GM21619 (cell line): ENCODE data around the gene OFD1.

Experiments used
- ATAC-seq: cut with Tn5 transposase; IDR thresholded peaks from one replicate; pipeline ENCODE4 v1.9.1; 2021; ENCODE audit not compliant: unreplicated experiment

OFD1 gene, protein sequence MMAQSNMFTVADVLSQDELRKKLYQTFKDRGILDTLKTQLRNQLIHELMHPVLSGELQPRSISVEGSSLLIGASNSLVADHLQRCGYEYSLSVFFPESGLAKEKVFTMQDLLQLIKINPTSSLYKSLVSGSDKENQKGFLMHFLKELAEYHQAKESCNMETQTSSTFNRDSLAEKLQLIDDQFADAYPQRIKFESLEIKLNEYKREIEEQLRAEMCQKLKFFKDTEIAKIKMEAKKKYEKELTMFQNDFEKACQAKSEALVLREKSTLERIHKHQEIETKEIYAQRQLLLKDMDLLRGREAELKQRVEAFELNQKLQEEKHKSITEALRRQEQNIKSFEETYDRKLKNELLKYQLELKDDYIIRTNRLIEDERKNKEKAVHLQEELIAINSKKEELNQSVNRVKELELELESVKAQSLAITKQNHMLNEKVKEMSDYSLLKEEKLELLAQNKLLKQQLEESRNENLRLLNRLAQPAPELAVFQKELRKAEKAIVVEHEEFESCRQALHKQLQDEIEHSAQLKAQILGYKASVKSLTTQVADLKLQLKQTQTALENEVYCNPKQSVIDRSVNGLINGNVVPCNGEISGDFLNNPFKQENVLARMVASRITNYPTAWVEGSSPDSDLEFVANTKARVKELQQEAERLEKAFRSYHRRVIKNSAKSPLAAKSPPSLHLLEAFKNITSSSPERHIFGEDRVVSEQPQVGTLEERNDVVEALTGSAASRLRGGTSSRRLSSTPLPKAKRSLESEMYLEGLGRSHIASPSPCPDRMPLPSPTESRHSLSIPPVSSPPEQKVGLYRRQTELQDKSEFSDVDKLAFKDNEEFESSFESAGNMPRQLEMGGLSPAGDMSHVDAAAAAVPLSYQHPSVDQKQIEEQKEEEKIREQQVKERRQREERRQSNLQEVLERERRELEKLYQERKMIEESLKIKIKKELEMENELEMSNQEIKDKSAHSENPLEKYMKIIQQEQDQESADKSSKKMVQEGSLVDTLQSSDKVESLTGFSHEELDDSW

DNA sequence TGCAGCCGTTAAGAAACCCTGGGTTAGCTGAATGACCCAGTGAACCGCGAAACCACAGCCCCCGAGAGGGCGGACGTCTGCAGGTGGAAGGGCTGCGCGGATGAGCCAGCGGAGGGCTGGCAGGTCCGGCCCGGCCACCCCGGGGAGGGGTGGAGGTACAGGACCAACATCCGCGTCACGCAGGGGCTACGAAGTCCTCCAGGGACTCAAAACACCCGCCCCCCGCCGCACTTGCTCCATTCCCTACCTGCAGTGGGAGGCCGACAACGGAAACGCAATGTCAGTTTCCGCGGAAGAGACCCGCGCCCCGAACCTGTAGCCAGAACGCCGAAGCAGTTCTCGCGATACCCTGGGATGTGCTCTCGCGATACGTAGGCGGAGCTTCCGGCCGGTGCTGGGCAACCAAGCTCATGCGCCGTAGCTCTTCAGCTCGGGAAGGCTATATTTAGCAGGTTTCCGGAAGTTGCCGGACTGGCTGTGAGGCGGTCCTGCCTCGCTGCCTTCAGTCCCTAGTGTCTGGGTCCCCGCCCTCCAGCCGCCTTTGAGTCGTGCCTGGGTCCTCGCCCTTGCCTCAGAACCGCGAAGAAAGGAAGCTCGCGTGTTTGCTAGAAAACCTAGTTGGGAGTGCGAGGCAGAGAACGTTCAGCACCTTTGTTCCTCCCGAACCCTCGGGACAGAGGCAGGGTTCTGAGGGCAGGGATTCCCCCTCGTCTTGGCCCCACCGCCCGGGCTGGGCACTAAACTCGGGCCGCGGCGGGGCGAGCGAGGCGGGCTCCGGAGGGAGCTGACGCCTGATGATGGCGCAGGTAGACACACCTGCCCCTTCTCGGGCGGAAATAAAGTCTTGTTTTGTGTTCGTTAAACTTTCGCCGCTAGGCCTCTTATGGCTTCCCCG lies at the start of gene OFD1, which contains the start of gene TRAPPC2:
Gene OFD1, plus strand, starts transcription at position 471 of the 895 bp plus-strand sequence. Its CDS starts 324 bp downstream, at position 795.
Gene TRAPPC2, minus strand, starts transcription at position 343 of the 895 bp plus-strand sequence. CDS start 14,657 bp downstream, outside the sequence.
- peak; percentile 90 for ATAC-seq

DNA sequence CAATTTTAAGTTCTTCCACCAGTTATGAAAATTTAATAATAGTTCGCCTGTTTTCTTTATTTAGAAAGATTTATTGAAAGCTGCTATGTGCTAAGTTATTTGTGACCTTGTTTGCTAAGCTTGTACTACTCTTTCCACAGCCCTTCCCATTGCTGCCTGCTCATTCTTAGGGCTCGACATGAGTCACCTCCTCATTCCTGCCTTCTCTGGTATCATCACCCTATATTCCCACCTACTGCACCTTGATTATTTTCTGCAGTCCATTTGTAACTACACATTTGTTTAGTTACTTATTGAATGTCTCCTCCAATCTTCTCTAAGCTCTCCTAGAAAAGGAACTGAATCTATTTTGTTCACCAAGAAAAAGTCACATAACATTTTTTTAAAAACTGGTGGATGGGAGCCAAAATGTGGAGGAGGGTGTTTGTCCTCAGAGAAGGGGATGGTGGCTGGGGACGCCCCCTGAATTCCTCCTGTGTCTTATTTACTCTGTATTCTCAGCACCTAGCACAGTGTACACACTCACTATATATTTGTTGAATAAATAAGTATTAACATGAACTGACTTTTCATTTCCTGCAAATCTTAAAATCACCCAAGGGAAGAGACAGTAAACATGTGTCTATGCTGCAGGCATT lies 49.3 kb upstream of the OFD1 start:
- ATAC-seq: no peak

DNA sequence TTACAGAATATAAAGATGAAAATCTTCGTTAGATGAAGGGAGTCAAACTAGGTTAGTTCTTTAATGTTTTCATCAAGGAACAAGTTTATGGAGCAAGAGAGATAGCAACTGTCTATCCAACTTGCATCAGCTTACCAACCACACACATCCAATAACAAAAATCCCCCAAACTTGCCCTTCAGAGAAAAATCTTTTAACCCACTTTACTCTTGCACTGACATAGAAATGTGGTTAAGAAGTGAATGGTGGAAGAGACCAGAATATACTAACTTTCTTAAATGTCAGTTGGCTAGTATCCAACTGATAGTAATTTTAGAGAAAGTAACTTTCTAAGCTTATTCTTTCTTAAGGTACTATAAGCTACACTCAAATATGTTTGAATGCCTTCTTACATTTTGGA lies 47.3 kb upstream of the OFD1 start:
- ATAC-seq: no peak

DNA sequence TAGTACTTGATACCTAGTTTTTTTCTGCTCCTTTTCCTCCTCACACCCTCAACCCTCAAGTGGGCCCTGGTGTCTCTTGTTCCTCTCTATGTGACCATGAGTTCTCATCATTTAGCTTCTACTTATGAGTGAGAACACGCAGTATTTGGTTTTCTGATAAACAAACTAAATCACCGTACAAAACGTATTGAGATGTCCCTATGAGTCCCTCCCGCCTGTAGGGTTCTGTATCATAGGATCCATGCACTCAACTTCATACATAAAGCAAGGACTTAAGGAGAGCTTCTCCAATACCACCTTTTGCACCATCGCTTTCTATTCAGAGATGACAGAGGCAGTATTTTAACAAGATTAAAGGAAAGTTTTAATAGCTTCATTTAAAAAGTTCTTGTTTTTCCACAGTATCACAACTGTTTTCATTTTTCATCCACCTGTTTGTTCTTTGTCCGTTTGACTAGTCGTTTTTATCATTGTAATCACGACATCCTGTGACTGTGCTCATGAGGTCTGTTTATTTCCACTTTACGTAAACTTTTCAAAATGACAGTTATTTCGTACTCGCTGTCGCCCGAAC lies 46.1 kb upstream of the OFD1 start:
- no peak for ATAC-seq

DNA sequence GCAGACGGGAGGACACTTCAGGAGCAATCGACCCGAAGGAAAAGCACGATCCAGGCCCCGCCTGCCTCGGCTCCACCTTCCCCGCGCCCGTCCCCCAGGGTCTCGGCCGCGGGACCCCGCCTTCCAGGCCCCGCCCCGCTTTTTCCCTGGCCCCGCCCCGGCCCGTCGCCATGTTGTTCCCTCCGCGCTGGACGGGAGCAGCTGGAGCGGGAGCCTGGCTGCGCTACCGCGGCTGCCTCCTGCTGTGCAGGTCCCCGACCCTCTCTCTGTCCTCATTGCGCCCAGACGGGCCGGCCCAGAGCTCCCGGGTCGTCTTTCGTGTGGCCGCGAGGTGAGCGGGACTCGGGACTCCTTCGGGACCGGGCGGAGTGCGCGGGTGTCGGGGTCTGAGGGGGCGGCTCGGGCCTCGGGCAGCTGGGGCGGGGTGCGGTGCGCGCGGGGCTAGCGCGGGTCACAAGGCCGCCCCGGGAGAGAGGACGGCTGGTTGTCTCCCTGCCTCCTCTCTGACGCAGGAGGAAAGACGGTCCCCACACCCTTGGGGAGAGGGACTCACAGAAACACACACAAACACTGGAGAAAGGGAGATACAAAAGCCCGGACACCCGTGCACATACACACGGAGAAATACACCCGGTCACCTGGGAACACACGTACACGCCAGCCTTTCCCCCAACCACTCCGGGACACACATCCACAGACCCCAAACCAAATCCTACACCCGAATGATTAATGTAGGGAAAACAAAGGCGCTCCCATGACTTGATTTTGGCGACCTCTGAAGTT lies 45.4 kb upstream of the OFD1 start, which contains the start of gene RAB9A:
Gene RAB9A, plus strand, starts transcription at position 171 of the 783 bp plus-strand sequence. CDS start 19,619 bp downstream, outside the sequence.
- ATAC-seq: peak; percentile 54

DNA sequence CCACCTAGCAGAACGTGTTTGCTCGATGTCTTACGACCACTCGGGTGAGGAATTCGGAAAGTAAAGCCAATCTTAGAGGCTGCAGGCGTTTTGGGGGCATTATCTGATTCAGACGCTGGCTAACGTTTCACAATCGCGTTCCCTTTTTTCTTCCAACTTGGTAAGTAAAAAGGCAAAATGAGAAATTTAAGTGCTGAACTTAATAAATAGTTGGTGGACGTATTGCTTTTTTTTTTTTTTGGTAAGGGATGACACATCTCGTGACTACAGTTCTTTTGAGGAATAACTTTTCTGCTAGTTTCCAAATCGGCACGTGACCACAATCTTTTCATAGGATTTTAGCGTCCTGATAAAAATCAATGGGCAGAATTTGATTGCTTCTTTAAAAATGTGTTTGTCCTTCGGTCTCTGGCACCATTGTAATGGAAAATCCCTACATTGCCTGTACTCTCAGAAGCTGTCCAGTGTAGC lies 44.8 kb upstream of the OFD1 start:
- no peak for ATAC-seq

DNA sequence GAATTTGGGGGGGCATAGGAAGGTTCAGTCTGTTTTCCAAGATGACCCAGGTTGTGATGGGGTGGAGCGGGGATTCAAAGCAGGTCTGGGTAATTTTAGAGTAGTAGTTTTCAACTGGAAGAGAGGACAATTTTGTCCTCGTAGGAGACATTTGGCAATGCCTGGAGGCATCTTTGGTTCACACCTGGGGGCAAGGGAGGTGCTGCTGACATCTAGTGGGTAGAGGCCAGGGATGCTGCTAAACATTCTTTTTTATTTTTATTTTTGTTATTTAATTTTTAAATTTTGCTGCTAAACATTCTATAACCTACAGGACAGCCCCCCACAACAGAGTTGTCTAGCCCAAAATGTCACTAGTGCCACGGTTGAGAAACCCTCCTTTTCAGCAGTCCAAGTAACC lies 43.7 kb upstream of the OFD1 start:
- ATAC-seq: no peak

DNA sequence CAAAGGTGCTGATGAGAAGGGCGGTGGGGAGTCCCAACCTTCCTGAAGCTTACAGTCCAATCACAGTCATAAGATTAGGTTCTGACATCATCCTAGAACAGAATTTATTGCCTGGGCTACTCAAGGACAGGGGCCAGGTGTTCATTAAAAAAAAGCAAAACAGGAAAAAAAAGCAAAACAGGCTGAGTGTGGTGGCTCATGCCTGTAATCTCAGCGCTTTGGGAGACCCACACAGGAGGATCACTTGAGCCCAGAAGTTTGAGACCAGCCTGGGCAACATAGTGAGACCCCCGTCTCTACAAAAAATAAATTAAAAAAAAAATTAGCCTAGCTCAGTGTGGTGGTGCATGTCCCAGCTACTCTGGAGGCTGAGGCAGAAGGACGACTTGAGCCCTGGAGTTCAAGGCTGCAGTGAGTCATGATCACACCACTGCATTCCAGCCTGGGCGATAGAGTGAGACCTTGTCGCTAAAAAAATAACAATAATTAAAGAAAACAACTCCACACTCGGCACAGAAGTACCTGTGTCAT lies 42.6 kb upstream of the OFD1 start:
- ATAC-seq: no peak

DNA sequence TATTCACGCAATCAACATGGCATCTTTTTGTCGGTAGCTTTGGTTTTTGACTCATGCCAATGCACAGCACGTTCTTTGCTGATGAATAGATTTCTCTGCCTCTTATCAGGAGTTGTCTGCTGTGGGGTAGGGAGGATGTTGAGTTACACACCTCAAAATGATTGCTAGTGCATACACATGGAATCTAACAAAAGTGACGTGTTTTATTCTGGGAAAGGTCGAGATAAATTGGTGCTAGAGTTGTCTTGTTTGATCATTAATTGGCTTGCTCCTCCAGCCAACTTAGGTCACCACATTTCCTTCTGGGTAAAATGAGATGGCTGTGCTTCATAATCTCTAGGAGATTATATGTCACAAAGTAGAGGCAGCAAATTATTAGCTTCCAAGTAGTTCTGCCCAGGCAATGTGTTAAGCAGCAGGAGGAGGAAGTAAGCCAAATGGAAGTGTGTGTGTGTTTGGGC lies 41.7 kb upstream of the OFD1 start:
- ATAC-seq: no peak

DNA sequence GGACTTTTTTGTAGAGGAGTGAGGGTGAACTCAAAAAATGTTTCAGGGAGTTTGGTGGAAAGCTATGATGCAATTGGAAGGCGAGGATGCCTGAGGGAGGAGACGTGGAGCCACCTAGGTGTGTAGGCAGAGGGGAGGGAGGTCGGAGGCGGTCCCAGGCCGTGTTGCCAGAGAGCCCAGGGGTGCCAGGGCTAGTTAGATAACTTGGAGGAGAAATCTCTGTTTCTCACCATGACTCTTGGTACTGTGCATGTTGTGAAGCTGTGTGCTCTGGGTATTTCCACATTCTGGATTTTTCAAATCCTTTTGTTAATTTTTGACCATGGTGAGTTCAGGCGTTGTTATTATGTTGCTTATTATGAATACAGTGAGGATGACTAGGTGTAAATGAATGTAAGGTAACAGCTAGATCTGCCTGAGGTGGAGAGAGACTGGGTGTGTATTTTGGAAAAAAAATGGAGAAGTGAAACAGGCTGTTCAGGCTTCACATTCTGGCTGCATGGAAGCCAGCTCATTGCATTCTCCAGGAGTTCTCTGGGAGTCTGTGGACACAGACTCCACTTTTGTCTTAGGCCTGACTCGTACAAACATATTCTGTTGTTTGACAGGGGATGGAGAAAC lies 41.1 kb upstream of the OFD1 start:
- ATAC-seq: no peak

DNA sequence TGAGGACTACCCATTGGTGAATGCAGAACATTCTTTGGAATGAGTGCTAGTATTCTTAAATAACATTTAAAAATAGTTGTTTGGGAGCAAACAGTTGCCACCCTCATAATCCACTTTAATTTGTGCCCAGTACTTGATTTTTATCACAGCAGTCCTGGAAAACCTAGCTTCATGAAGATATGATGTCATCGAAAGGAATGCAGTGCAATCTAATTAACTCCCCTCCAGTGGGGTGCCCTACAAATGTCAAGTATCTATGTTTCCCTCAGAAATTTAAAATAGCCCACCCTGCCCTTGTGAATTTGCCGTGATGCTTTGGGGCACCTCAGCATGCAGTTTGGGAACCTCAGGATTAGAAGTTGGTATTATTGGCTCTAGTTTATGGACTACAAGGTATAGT lies 40.2 kb upstream of the OFD1 start:
- no peak for ATAC-seq

DNA sequence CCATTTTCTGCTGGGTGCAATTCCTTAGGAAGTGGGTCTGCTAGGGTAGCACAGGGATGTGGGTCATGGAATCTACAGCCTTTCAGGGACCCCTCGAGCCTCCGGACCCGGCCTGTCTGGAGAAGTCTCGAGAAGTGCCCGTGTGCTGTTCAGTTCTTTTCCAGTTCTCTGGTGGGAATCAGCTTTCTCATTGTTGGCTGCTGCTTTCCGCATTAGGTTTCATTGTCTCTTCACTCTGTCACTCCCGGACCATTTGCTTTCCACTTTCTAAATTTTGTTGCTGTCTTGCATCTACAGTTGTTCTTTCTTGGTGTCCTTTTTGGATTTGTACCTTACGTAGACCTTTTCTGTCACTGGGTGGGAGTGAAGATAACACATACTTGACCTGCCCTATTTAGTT lies 39.6 kb upstream of the OFD1 start:
- ATAC-seq: no peak

DNA sequence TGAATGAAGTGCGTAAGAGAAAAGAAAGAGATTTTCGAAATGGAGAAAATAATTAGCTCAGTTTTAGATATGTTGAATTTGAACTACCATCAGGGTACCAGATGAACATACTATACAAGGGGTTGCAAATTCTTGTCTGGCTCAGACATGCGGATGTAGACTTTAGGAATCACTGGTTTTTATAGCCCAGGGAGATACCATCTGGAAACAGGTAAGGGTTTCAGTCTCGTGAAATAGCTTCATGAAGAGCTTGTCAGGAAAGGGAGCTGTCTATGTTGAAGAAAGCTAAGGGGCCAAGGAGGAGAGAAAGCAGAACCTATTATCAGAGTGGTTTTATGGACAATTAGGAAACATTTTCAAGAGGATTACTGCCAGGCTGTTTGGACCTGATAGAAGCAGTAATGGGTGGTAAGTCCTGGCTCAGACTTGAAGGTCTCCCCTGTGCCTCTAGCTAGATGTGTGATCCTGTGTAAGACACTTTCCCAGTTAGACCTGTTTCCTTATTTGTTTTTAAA lies 38.9 kb upstream of the OFD1 start:
- ATAC-seq: no peak

DNA sequence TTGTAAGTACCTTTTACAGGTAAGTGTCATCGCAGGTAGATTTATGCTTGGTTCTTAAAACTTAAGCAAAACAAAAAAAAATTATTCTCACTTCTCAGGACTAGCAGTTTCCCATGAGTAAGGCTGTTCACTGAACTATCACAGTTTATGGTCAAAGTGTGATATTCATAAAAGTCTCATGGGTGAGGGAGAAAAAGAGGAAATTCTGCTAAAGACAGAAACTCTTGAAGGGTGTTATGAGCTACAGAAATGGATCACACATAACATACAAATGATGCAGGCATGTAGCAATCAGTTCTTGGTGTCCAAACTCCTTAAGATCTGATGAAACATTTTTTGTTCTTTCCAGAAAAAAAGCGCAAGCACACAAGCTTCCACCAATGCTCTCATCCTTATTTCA lies 37.1 kb upstream of the OFD1 start:
- ATAC-seq: peak; percentile 58

DNA sequence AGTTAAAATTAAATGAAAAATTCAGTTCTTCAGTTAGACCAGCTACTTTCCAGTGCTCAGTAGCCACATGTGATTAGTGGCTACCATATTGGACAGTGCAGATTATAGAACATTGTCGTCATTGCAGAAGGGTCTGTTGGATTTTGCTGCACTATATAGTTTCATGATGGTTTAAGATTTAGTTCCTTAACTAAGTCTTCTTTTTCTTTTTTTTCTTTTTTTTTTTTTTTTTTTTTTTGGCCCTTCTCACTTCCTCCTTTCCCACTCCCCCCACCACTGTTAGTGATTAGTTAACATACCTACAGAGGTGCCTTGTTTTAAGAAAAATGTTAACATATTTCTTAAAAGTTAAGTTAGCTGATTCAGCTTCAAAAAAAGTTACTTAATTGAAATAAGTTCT lies 36.6 kb upstream of the OFD1 start:
- ATAC-seq: no peak

DNA sequence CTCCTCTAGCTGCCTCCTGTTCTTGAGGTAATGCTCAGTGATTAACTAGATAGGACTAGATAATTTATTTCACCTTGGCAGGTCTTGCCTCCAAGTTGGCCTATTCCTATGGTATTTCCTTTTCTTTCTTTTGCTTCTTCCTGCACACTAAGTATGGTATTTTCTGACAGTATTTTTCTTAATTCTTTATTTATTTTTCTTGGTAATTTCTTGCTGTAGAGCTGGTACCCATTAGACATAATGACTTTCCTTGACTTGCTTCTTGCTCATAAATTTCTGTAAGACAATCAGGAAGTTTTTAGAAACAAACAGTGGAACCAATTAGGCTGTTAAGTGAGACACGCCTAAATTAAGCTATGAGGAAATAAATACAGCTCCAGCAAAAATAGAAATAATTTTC lies 36.1 kb upstream of the OFD1 start:
- no peak for ATAC-seq

DNA sequence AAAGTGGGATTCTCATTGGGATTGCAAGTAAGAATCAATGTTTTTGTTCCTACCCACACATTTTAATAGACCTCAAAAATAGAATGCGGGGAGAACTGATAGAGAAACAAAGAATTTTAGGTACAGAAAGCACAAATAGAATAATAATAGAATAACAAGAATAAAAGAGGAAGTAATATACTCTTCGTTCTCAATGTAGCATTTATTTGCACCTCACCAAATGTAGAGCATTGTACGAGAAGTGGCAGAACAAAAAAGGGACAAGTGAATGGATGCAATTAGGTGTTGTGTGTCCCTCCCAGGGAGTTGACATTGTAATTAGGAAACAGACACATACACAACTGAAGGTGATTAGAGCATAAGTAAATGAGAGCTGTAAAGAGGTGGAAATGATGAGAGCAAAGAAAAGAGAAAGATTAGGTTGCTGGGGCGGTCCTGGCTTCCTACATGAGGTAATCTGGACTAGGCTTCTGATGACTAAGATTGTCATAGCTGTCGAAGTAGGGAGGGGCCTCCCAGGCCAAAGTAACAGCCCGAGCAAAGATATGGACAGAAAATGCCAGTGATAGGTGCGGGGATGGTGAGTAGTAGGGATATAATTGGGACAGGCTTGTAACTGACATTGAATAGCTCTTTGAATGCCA lies 35.2 kb upstream of the OFD1 start:
- ATAC-seq: peak; percentile 51
